ENCODE data around the gene TULP3.

DNA sequence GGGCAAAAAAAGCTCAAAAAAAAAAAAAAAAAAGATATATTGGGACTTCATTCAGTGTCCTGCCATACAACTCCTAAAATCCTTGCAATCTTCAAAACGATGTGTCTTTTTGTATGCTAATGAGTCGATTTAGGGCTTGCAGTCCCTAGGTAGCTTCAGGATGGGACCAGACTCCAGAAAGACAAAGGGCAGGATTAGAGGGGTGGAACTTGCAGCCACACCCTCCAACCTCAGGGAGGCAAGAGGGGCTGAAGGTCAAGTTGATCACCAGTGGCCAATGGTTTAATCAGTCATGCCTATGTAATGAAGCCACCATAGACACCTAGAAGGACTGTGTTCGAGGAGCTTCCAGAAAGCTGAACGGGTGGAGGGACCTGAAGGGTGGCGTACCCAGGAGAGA, 97.8 kb downstream of the TULP3 start:
- no peak for TF ChIP-seq EZH2 (IDR thresholded peaks at IDR 0.05; ENCODE audit: low read length, missing control alignments)
- TF ChIP-seq, protein P1, sequence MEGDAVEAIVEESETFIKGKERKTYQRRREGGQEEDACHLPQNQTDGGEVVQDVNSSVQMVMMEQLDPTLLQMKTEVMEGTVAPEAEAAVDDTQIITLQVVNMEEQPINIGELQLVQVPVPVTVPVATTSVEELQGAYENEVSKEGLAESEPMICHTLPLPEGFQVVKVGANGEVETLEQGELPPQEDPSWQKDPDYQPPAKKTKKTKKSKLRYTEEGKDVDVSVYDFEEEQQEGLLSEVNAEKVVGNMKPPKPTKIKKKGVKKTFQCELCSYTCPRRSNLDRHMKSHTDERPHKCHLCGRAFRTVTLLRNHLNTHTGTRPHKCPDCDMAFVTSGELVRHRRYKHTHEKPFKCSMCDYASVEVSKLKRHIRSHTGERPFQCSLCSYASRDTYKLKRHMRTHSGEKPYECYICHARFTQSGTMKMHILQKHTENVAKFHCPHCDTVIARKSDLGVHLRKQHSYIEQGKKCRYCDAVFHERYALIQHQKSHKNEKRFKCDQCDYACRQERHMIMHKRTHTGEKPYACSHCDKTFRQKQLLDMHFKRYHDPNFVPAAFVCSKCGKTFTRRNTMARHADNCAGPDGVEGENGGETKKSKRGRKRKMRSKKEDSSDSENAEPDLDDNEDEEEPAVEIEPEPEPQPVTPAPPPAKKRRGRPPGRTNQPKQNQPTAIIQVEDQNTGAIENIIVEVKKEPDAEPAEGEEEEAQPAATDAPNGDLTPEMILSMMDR (conservative IDR thresholded peaks at IDR 0.05 in 1 of 2, IDR thresholded peaks at IDR 0.05 in 1 of 2; ENCODE audit: low read depth in 1 of 2, low read length in 2 of 2), result no peak
